Activated CD8-positive, alpha-beta T cell treated with anti-CD3 and anti-CD28 coated beads for 36 hours (primary cell): ENCODE data around the gene SMDT1. TPM values are rescaled to one million over a fixed set of nuclear protein-coding genes. Genes with fewer than 3 reads are reported as not detected.
"Not testable (repeated sequence)": the region's sequence is repeated elsewhere in the genome, so short reads cannot be mapped to it uniquely, and the experiment has no call there.

Source experiments
- ATAC-seq: fragments of 200-7000 bp; cut with Tn5 transposase; one replicate; pipeline ENCODE4 v1.10.0; 2021; ENCODE audit warnings: mild to moderate bottlenecking, moderate library complexity
- CTCF ChIA-PET: fragments of 350-600 bp; sonication (Branson Sonifier 250); formaldehyde crosslinking; loops from one replicate; lab custom pipeline; 2021; ENCODE audit warnings: antibody characterized with exemption; lab: Charles Lee
- POLR2A ChIA-PET: fragments of 350-600 bp; sonication (Branson Sonifier 250); formaldehyde crosslinking; loops from one replicate; lab custom pipeline; 2021; ENCODE audit warnings: antibody characterized with exemption; lab: Charles Lee
- DNase-seq: peaks from one replicate; pipeline ENCODE4 v3.0.0-alpha.2; 2020
- H3K27ac Mint-ChIP-seq: one replicate; pipeline ENCODE4 v1.8.0; 2021; ENCODE audit warnings: mild to moderate bottlenecking, mixed read lengths
- H3K27me3 Mint-ChIP-seq: one replicate; pipeline ENCODE4 v1.8.0; 2021; ENCODE audit warnings: mixed read lengths
- H3K36me3 Mint-ChIP-seq: one replicate; pipeline ENCODE4 v1.8.0; 2021; ENCODE audit warnings: low read depth, mixed read lengths
- H3K4me1 Mint-ChIP-seq: one replicate; pipeline ENCODE4 v1.8.0; 2021; ENCODE audit warnings: low read depth, mixed read lengths
- H3K4me3 Mint-ChIP-seq: one replicate; pipeline ENCODE4 v1.8.0; 2021; ENCODE audit warnings: mild to moderate bottlenecking, moderate library complexity, mixed read lengths
- H3K9me3 Mint-ChIP-seq: one replicate; pipeline ENCODE4 v1.8.0; 2021; ENCODE audit warnings: mixed read lengths
- CTCF ChIP-seq: fragments of 200-600 bp; IDR thresholded peaks from one replicate; pipeline ENCODE4 v1.8.0; 2022; ENCODE audit warnings: antibody characterized with exemption, mild to moderate bottlenecking
- intact Hi-C: fragments of 100-400 bp; cut with micrococcal nuclease; formaldehyde crosslinking; loops from one replicate; pipeline ENCODE4 v1.10.0; 2022
- total RNA-seq, 2 experiments: library from RNA; stranded (reverse); gene quantifications; one replicate each; pipeline ENCODE4 v1.2.3, GENCODE V29; 2021

The SMDT1 gene
- total RNA-seq, 2 experiments from 2014 or later, result 51.7 to 61.2 TPM

GRCh38 chr22:42116848-42117424 is 37.4 kb downstream of the SMDT1 start:
- intact Hi-C loops, result no loop called here
- TF ChIP-seq CTCF, result no peak
- ChIA-PET POLR2A (interaction anchor here (0.8 to 1.2 kb wide), 2 partner anchors 17 to 26 kb away, joined by 3 to 4 read pairs; no protein-coding TSS in a partner anchor), CTCF (interaction anchor here (0.8 to 2.7 kb wide), 7 partner anchors 13 to 320 kb away, joined by 3 to 12 read pairs (median 4); partner anchors contain the start of gene NDUFA6)
- DNase-seq (peak; percentile 27), ATAC-seq (no peak)
- H3K4me3 Mint-ChIP-seq, result no peak overlapping the region
- H3K27ac Mint-ChIP-seq, result no peak overlapping the region
- H3K27me3 Mint-ChIP-seq, result no peaks in the 10 kb centered on the region
- peaks cover 27% of the 10 kb centered on the region for H3K4me1 Mint-ChIP-seq
- peaks cover 14% of the 10 kb centered on the region for H3K9me3 Mint-ChIP-seq
- H3K36me3 Mint-ChIP-seq, result peaks cover 16% of the 10 kb centered on the region

- H3K9me3 Mint-ChIP-seq, intact Hi-C loops, H3K27me3 Mint-ChIP-seq, H3K36me3 Mint-ChIP-seq: not testable (repeated sequence)
- ChIA-PET CTCF (interaction anchor here (2.5 kb wide), 1 partner anchor 324 kb away, joined by 13 read pairs; no protein-coding TSS in a partner anchor), POLR2A (interaction anchor here (1.6 kb wide), 1 partner anchor 158 kb away, joined by 3 read pairs; no protein-coding TSS in a partner anchor)
- DNase-seq (peak; percentile 69), ATAC-seq (peak; percentile 77)
- H3K4me1 Mint-ChIP-seq, result peaks cover 33% of the 10 kb centered on the region
- H3K27ac Mint-ChIP-seq, result peak overlapping the region; percentile 98
- peak overlapping the region; percentile 78 for H3K4me3 Mint-ChIP-seq
Observed at GRCh38 chr22:42120231-42121021, 40.9 kb downstream of the SMDT1 start.

DNA sequence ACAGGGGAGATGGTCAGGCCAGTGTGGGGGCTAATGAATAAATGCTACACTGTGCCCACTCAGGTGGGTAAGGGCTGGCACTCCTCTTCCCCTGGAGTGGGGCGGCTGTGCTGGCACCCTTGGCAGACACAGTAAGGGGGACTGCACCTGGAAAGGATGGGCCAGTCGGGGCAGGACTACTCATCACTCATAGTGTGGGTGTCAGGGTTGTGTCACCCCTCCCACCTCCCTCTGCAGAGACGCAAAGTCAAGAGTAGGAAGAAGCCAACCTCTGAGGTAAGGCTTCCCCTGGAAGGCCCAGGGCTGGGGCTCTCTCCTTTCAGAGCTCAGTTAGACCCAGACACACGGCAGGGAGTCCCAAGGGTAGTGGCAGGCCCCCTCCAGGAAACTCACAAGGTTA is 44.0 kb downstream of the SMDT1 start:
- H3K27ac Mint-ChIP-seq, CTCF ChIA-PET, H3K9me3 Mint-ChIP-seq, intact Hi-C loops, DNase-seq, H3K36me3 Mint-ChIP-seq, H3K4me3 Mint-ChIP-seq, H3K27me3 Mint-ChIP-seq: not testable (repeated sequence)
- peaks cover 33% of the 10 kb centered on the region for H3K4me1 Mint-ChIP-seq
- peak; percentile 78 for ATAC-seq
- POLR2A ChIA-PET, result interaction anchor here (0.7 kb wide), 1 partner anchor 126 kb away, joined by 4 read pairs; no protein-coding TSS in a partner anchor

DNA sequence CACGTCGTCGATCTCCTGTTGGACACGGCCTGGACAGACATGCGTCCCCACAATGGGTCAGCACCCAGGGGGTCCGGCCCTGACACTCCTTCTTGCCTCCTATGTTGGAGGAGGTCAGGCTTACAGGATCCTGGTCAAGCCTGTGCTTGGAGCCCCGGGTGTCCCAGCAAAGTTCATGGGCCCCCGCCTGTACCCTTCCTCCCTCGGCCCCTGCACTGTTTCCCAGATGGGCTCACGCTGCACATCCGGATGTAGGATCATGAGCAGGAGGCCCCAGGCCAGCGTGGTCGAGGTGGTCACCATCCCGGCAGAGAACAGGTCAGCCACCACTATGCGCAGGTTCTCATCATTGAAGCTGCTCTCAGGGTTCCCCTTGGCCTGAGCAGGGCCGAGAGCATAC is 48.1 kb downstream of the SMDT1 start:
- no peaks in the 10 kb centered on the region for H3K9me3 Mint-ChIP-seq
- ChIA-PET CTCF (no interaction called here), POLR2A (no interaction called here)
- intact Hi-C loops, result no loop called here
- H3K27ac Mint-ChIP-seq, result no peak overlapping the region
- no peaks in the 10 kb centered on the region for H3K36me3 Mint-ChIP-seq
- H3K4me3 Mint-ChIP-seq, result no peak overlapping the region
- TF ChIP-seq CTCF, result no peak
- H3K27me3 Mint-ChIP-seq, result no peaks in the 10 kb centered on the region
- H3K4me1 Mint-ChIP-seq, result no peaks in the 10 kb centered on the region
- DNase-seq (no peak), ATAC-seq (no peak)

- H3K9me3 Mint-ChIP-seq, CTCF ChIA-PET, ATAC-seq, H3K4me3 Mint-ChIP-seq, POLR2A ChIA-PET, H3K27me3 Mint-ChIP-seq, intact Hi-C loops, H3K36me3 Mint-ChIP-seq, DNase-seq, H3K27ac Mint-ChIP-seq, H3K4me1 Mint-ChIP-seq: not testable (repeated sequence)
Observed at GRCh38 chr22:42128007-42128406, 48.5 kb downstream of the SMDT1 start.

DNA sequence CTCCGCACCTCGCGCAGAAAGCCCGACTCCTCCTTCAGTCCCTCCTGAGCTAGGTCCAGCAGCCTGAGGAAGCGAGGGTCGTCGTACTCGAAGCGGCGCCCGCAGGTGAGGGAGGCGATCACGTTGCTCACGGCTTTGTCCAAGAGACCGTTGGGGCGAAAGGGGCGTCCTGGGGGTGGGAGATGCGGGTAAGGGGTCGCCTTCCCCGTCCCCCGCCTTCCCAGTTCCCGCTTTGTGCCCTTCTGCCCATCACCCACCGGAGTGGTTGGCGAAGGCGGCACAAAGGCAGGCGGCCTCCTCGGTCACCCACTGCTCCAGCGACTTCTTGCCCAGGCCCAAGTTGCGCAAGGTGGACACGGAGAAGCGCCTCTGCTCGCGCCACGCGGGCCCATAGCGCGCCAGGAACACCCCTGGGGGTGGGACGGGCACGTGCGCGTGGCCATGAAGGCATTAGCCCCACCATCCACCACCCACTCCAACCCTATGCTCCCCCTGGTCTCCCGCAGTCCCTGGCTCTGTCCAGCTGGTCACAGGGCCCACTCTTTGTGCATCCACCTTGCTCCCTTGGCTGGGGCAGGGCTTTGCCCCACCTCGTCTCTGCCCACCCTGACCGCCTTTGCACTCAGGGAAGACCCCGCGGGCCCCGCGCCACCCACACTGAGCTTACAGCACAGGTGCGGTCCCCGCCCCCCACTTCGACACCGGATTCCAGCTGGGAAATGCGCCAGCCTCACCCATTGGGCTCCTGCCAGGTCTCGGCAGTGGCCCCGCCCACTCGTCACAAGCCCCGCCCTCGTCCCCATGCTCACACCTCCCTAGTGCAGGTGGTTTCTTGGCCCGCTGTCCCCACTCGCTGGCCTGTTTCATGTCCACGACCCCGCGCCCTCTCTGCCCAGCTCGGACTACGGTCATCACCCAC is 49.5 kb downstream of the SMDT1 start:
- H3K27me3 Mint-ChIP-seq, H3K9me3 Mint-ChIP-seq, CTCF ChIA-PET, intact Hi-C loops, H3K36me3 Mint-ChIP-seq, H3K4me3 Mint-ChIP-seq, H3K4me1 Mint-ChIP-seq, POLR2A ChIA-PET, H3K27ac Mint-ChIP-seq: not testable (repeated sequence)
- DNase-seq (peak; percentile 32), ATAC-seq (peak; percentile 34)

- H3K27me3 Mint-ChIP-seq, H3K4me3 Mint-ChIP-seq, H3K27ac Mint-ChIP-seq, intact Hi-C loops, H3K4me1 Mint-ChIP-seq, CTCF ChIA-PET, ATAC-seq, H3K36me3 Mint-ChIP-seq, DNase-seq, POLR2A ChIA-PET, H3K9me3 Mint-ChIP-seq: not testable (repeated sequence)
Observed at GRCh38 chr22:42130182-42130581, 50.7 kb downstream of the SMDT1 start.

DNA sequence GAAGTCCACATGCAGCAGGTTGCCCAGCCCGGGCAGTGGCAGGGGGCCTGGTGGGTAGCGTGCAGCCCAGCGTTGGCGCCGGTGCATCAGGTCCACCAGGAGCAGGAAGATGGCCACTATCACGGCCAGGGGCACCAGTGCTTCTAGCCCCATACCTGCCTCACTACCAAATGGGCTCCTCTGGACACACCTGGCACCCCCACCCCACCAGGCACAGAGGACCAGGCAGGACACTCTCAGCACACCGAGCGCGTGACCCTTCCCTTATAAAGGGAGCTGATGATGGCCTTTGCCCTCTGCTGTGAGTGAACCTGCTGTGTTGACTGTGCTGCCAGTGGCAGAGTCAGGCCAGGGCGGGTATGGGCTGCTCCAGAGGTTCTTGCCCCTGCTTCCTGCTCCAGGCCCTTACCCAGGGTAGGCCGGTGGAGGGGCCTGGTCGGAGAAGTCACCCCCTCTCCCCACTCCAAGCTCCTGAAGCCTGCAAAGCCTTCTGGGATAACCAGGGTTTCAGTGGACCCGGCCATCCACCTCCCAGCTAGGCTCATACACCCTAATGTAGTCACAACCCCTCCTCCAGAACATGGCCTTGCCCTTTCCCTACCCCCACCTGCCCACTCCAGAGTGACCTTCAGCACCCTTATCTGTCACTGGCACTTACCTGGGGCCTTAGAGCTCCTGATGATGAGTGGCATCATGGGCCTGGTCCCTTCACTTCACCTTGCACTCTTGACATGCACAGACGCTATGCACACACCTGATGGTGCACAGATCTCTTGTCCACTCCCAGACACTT is 51.3 kb downstream of the SMDT1 start, which contains the start of gene CYP2D6:
TSS of gene CYP2D6 (minus strand) at position 172 of the 793 bp plus-strand sequence. CDS start at position 153, 19 bp downstream.
- H3K36me3 Mint-ChIP-seq, H3K27me3 Mint-ChIP-seq, CTCF ChIA-PET, H3K9me3 Mint-ChIP-seq, POLR2A ChIA-PET, H3K27ac Mint-ChIP-seq, intact Hi-C loops, ATAC-seq, DNase-seq, H3K4me1 Mint-ChIP-seq, H3K4me3 Mint-ChIP-seq: not testable (repeated sequence)
